ENCODE data around the gene PPEF2. TPM values are rescaled to one million over a fixed set of nuclear protein-coding genes. Genes with fewer than 3 reads are reported as not detected.

The PPEF2 gene
- total RNA-seq, 1 experiment from 2014 or later: not detected

GRCh38 chr4:75849461-75849860 lies 52.8 kb downstream of the PPEF2 start:
- no TSS peak for BruUV-seq (replicated peaks)
- POLR2A ChIA-PET: interaction anchor here (0.7 kb wide), 1 partner anchor 122 kb away, joined by 13 read pairs; no protein-coding TSS in a partner anchor

DNA sequence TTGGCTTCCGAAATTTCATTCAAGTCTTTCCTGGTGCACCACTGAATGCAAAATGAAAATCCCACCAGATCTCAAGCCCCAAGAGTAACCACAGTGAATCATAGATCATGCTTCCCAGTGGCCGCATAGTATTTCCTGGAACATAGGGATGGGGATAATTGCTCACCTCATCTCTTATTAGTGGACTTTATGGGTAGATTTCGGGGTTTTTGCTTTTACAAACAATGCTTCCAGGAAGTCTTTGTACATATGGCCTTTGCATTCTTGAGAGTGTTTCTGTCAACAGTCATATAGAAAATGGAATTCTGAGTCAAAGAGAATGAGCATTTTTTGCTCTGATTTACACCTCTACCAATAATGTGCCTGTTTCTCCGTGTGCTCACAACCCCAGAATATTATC lies 53.4 kb downstream of the PPEF2 start:
- Histone ChIP-seq H3K4me1 (ENCODE audit: control insufficient read depth, insufficient read depth, low read length) (no peaks in the 10 kb centered on the region; the same call in 1 of the 2 replicates), H3K36me3 (ENCODE audit: control insufficient read depth, insufficient read depth, low read length) (no peaks in the 10 kb centered on the region), H3K27ac (ENCODE audit: low read length) (no peak overlapping the region), H3K27me3 (ENCODE audit: control insufficient read depth, insufficient read depth, low read length) (no peaks in the 10 kb centered on the region; the same call in 1 of the 2 replicates), H3K4me3 (ENCODE audit: low read depth in 2 of 2, low read length in 2 of 2) (no peak overlapping the region), H3K9me3 (ENCODE audit: control insufficient read depth, insufficient read depth, low read depth, low read length) (no peaks in the 10 kb centered on the region)
- BruUV-seq (replicated peaks): no TSS peak
- ChIA-PET POLR2A (no interaction called here), CTCF (no interaction called here)
- no peak for DNase-seq (ENCODE audit: low read depth, low spot score)
- in situ Hi-C loops (cut with HindIII; ENCODE audit: low pct_unique_long_range_greater_than_20kb, low sequenced_read_pairs): no loop called here
- intact Hi-C loops (cut with micrococcal nuclease; ENCODE audit: unreplicated experiment): no loop called here
- TF ChIP-seq, protein P1, sequence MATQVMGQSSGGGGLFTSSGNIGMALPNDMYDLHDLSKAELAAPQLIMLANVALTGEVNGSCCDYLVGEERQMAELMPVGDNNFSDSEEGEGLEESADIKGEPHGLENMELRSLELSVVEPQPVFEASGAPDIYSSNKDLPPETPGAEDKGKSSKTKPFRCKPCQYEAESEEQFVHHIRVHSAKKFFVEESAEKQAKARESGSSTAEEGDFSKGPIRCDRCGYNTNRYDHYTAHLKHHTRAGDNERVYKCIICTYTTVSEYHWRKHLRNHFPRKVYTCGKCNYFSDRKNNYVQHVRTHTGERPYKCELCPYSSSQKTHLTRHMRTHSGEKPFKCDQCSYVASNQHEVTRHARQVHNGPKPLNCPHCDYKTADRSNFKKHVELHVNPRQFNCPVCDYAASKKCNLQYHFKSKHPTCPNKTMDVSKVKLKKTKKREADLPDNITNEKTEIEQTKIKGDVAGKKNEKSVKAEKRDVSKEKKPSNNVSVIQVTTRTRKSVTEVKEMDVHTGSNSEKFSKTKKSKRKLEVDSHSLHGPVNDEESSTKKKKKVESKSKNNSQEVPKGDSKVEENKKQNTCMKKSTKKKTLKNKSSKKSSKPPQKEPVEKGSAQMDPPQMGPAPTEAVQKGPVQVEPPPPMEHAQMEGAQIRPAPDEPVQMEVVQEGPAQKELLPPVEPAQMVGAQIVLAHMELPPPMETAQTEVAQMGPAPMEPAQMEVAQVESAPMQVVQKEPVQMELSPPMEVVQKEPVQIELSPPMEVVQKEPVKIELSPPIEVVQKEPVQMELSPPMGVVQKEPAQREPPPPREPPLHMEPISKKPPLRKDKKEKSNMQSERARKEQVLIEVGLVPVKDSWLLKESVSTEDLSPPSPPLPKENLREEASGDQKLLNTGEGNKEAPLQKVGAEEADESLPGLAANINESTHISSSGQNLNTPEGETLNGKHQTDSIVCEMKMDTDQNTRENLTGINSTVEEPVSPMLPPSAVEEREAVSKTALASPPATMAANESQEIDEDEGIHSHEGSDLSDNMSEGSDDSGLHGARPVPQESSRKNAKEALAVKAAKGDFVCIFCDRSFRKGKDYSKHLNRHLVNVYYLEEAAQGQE (IDR thresholded peaks at IDR 0.05; ENCODE audit: insufficient read depth in 1 of 2, low read depth in 2 of 2, low read length in 1 of 2): no peak
- TF ChIP-seq SIN3A (IDR thresholded peaks at IDR 0.05; ENCODE audit: borderline replicate concordance, insufficient read depth, low read depth, low read length) (no peak), TCF7L2 (IDR thresholded peaks at IDR 0.05; ENCODE audit: low read depth, low read length) (no peak), CTCF (IDR thresholded peaks at IDR 0.05) (no peak), POLR2AphosphoS5 (IDR thresholded peaks at IDR 0.05; ENCODE audit: low read depth, low read length) (no peak)
- no peak for ATAC-seq

More at GRCh38 chr4:75849461-75849860, 52.8 kb downstream of the PPEF2 start:
- H3K4me3 ChIP-seq (ENCODE audit: low read depth in 2 of 2, low read length in 2 of 2): no peak overlapping the region
- DNase-seq (ENCODE audit: low read depth, low spot score) (no peak), ATAC-seq (no peak)
- no peaks in the 10 kb centered on the region for H3K4me1 ChIP-seq (ENCODE audit: control insufficient read depth, insufficient read depth, low read length)
- CTCF ChIA-PET: no interaction called here
- intact Hi-C loops (cut with micrococcal nuclease; ENCODE audit: unreplicated experiment) (no loop called here), in situ Hi-C loops (cut with HindIII; ENCODE audit: low pct_unique_long_range_greater_than_20kb, low sequenced_read_pairs) (no loop called here)
- TF ChIP-seq POLR2AphosphoS5 (IDR thresholded peaks at IDR 0.05; ENCODE audit: low read depth, low read length) (no peak), SIN3A (IDR thresholded peaks at IDR 0.05; ENCODE audit: borderline replicate concordance, insufficient read depth, low read depth, low read length) (no peak), TCF7L2 (IDR thresholded peaks at IDR 0.05; ENCODE audit: low read depth, low read length) (no peak), CTCF (IDR thresholded peaks at IDR 0.05) (no peak)
- TF ChIP-seq, protein P1 (IDR thresholded peaks at IDR 0.05; ENCODE audit: insufficient read depth in 1 of 2, low read depth in 2 of 2, low read length in 1 of 2): no peak
- no peak overlapping the region for H3K27ac ChIP-seq (ENCODE audit: low read length)
- H3K36me3 ChIP-seq (ENCODE audit: control insufficient read depth, insufficient read depth, low read length): no peaks in the 10 kb centered on the region
- no peaks in the 10 kb centered on the region; the same call in 1 of the 2 replicates for H3K27me3 ChIP-seq (ENCODE audit: control insufficient read depth, insufficient read depth, low read length)
- H3K9me3 ChIP-seq (ENCODE audit: control insufficient read depth, insufficient read depth, low read depth, low read length): no peaks in the 10 kb centered on the region
